Tibial nerve (tissue), 4 donors: Measurements from ENCODE around the gene OR10A2. TPM values are rescaled to one million over a fixed set of nuclear protein-coding genes. Genes with fewer than 3 reads are reported as not detected.
"Not testable (repeated sequence)": the region's sequence is repeated elsewhere in the genome, so short reads cannot be mapped to it uniquely, and the experiment has no call there.

Experiments
- DNase-seq, 2 donors: peaks; one replicate each; pipeline ENCODE4 v3.0.0-alpha.2; 2019; ENCODE audit warnings: low spot score in 2 of 2
- H3K27ac ChIP-seq, 4 donors: fragments of 200-600 bp; sonication (generic) in 3 of 4; one replicate each; pipeline ENCODE4 v1.5.1; 2017 to 2019; ENCODE audit warnings: mild to moderate bottlenecking in 1 of 4
- H3K27me3 ChIP-seq, 2 donors: fragments of 200-600 bp; sonication (generic) in 1 of 2; one replicate each; pipeline versions ENCODE4 v1.5.1 to v1.6.0; 2017 to 2019
- H3K36me3 ChIP-seq, 3 donors: fragments of 200-600 bp; sonication (generic); one replicate each; pipeline ENCODE4 v1.5.1; 2018 to 2019
- H3K4me1 ChIP-seq, 4 donors: fragments of 200-600 bp; sonication (generic) in 3 of 4; one replicate each; pipeline ENCODE4 v1.5.1; 2017 to 2019
- H3K4me3 ChIP-seq, 4 donors: fragments of 200-600 bp; sonication (generic) in 3 of 4; one replicate each; pipeline ENCODE4 v1.5.1; 2017 to 2019; ENCODE audit warnings: mild to moderate bottlenecking in 1 of 4, moderate library complexity in 1 of 4
- H3K9me3 ChIP-seq, 4 donors: fragments of 200-600 bp; sonication (generic) in 3 of 4; one replicate each; pipeline ENCODE4 v1.5.1; 2017 to 2019
- CTCF ChIP-seq, 5 experiments: fragments of 200-600 bp in 3 of 5; fragments of 450-650 bp in 2 of 5; sonication (generic) in 3 of 5; IDR thresholded peaks; one replicate each; pipeline ENCODE4 v1.5.1; 2016 to 2019; ENCODE audit warnings: antibody characterized with exemption in 5 of 5, mild to moderate bottlenecking in 3 of 5, moderate library complexity in 2 of 5
- EP300 ChIP-seq, 2 donors: sonication (generic); formaldehyde crosslinking; IDR thresholded peaks; one replicate each; pipeline ENCODE4 v1.6.1; 2017; ENCODE audit warnings: antibody characterized with exemption in 2 of 2, mild to moderate bottlenecking in 1 of 2
- POLR2A ChIP-seq, 2 donors: fragments of 450-650 bp; IDR thresholded peaks; one replicate each; pipeline ENCODE4 v1.6.1; 2017; ENCODE audit warnings: antibody characterized with exemption in 2 of 2, mild to moderate bottlenecking in 2 of 2, moderate library complexity in 2 of 2
- WGBS, 2 donors: methylation state at CpG; one replicate each; pipeline ENCODE4 v1.1.5; 2018; 5-methylcytosine and 5-hydroxymethylcytosine counted together
- total RNA-seq, 4 donors: library from RNA; depleted of rRNA; stranded (reverse); fragments of >200 nt; gene quantifications; one replicate each; pipeline ENCODE4 v1.1.0, GENCODE V29; 2016

Gene OR10A2
- total RNA-seq, 4 donors from 2014 or later = not detected

- H3K4me3 ChIP-seq = no peak within 1 kb of the TSS
- no peaks in the 10 kb centered on the region for H3K27me3 ChIP-seq
- no peak within 1 kb of the TSS for H3K27ac ChIP-seq
- no peaks in the 10 kb centered on the region for H3K4me1 ChIP-seq
- WGBS, 2 donors = 83 to 94% methylated on average over 2 of the region's 2 CpGs
- H3K36me3 ChIP-seq = no peaks in the 10 kb centered on the region
- no peak for DNase-seq
- peaks cover 0 to 3% (median 0%) of the 10 kb centered on the region in 4 donors for H3K9me3 ChIP-seq
- TF ChIP-seq EP300 (IDR thresholded peaks at IDR 0.05) (no peak), CTCF (IDR thresholded peaks at IDR 0.05) (no peak), POLR2A (IDR thresholded peaks at IDR 0.05) (no peak)
These were observed 29.5 kb downstream of the OR10A2 start, which contains the start of gene OR2D2 for GRCh38 chr11:6892400-6892799. Gene OR2D2 (minus strand): TSS chr11:6892500. CDS start chr11:6892500, 0 bp downstream.

GRCh38 chr11:6894097-6894496 is 31.2 kb downstream of the OR10A2 start:
- TF ChIP-seq CTCF (IDR thresholded peaks at IDR 0.05) (no peak), POLR2A (IDR thresholded peaks at IDR 0.05) (no peak), EP300 (IDR thresholded peaks at IDR 0.05) (no peak)
- Histone ChIP-seq H3K27me3 (no peaks in the 10 kb centered on the region), H3K4me1 (no peaks in the 10 kb centered on the region), H3K36me3 (no peaks in the 10 kb centered on the region), H3K4me3 (no peak overlapping the region), H3K9me3 (no peaks in the 10 kb centered on the region), H3K27ac (no peak overlapping the region)
- no peak for DNase-seq

GRCh38 chr11:6895010-6895409 is 32.2 kb downstream of the OR10A2 start:
- H3K9me3 ChIP-seq = no peaks in the 10 kb centered on the region
- H3K27ac ChIP-seq = no peak overlapping the region

DNA sequence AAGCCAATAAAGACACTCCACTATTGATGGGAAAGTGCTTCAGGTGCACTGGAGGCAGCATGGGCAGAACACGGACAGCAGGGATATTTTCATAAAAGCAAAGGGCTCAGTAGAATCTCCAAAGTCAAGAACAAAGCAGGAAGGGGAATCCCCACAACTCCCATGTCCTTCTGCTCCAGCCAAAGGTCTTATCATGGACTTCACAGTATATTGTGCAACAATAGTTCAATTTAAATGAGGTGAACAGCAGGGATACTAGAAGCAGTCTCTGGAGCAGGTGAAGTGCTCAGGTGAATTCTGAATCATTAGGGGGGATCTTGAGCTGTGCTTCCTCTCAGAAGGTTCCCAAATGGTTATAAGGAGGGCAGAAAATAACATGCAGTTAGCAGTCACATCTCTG is 36.1 kb downstream of the OR10A2 start:
- Histone ChIP-seq H3K27ac (no peak overlapping the region), H3K4me1 (no peaks in the 10 kb centered on the region), H3K4me3 (no peak overlapping the region), H3K36me3 (no peaks in the 10 kb centered on the region), H3K27me3 (no peaks in the 10 kb centered on the region), H3K9me3 (no peaks in the 10 kb centered on the region)
- no peak for TF ChIP-seq CTCF (IDR thresholded peaks at IDR 0.05)
- TF ChIP-seq EP300 (IDR thresholded peaks at IDR 0.05) = no peak
- TF ChIP-seq POLR2A (IDR thresholded peaks at IDR 0.05) = no peak
- 69 to 81% methylated on average over 1 of the region's 1 CpG for WGBS, 2 donors
- no peak for DNase-seq

More at GRCh38 chr11:6895010-6895409, 32.2 kb downstream of the OR10A2 start:
- Histone ChIP-seq H3K36me3 (no peaks in the 10 kb centered on the region), H3K4me1 (no peaks in the 10 kb centered on the region), H3K4me3 (no peak overlapping the region), H3K27me3 (no peaks in the 10 kb centered on the region)
- DNase-seq = no peak
- no peak for TF ChIP-seq CTCF (IDR thresholded peaks at IDR 0.05)

DNA sequence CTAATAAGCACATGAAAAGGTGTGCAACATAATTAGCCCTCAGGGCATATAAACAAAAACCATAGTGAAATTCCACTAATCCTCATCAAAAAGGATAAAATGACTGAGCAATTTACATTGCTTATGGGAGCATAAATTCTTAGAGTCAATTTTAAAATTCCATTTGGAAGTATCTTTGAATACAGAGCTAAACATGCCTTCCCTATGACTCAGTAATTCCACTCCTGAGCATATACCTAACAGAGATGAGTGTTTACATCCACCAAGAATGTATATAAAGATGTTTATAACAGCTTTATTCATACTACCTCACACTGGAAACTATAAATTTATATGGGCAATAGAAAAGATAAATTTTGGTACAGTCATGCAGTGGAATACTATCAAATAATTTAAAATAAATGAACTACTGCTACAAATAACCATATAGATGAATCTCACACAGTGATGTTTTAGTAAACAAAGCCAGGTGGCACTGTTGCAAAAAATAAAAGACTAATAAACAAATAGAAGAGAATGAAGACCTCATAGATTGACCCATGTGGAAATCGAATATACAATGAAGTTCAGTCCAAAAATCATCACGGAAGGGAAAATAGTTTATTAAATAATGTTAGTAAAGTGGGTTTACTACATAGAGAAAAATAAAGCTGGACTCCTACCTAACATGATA is 37.6 kb downstream of the OR10A2 start:
- Histone ChIP-seq H3K4me3 (no peak overlapping the region), H3K4me1 (no peaks in the 10 kb centered on the region), H3K27me3 (no peaks in the 10 kb centered on the region), H3K9me3 (no peaks in the 10 kb centered on the region), H3K27ac (no peak overlapping the region), H3K36me3 (no peaks in the 10 kb centered on the region)
- TF ChIP-seq POLR2A (IDR thresholded peaks at IDR 0.05) = no peak
- no peak for TF ChIP-seq CTCF (IDR thresholded peaks at IDR 0.05)
- TF ChIP-seq EP300 (IDR thresholded peaks at IDR 0.05) = no peak
- DNase-seq = no peak
- WGBS, 2 donors = 69 to 75% methylated on average over 2 of the region's 2 CpGs

- DNase-seq = not testable (repeated sequence)
These were observed 41.9 kb downstream of the OR10A2 start for GRCh38 chr11:6904804-6905203.

More at GRCh38 chr11:6904804-6905203, 41.9 kb downstream of the OR10A2 start:
- H3K27me3 ChIP-seq, H3K27ac ChIP-seq, H3K4me3 ChIP-seq, H3K4me1 ChIP-seq, H3K36me3 ChIP-seq, H3K9me3 ChIP-seq: not testable (repeated sequence)
- 82 to 84% methylated on average over 13 of the region's 13 CpGs for WGBS, 2 donors
